A673 (cell line): ENCODE results near the gene GRID2. TPM values are rescaled to one million over a fixed set of nuclear protein-coding genes. Genes with fewer than 3 reads are reported as not detected.

Experiments
- BruUV-seq: library from RNA; stranded (reverse); fragments of 400-500 nt; replicated peaks from 2 replicates; lab custom pipeline; 2021; lab: Mats Ljungman, UMichigan
- CTCF ChIA-PET: fragments of 300-600 bp; sonication (Branson Sonifier 250); formaldehyde crosslinking; loops from one replicate; lab custom pipeline; 2022; ENCODE audit warnings: antibody characterized with exemption; lab: Charles Lee
- POLR2A ChIA-PET: fragments of 300-600 bp; sonication (Branson Sonifier 250); formaldehyde crosslinking; loops from one replicate; lab custom pipeline; 2022; ENCODE audit warnings: antibody characterized with exemption; ENCODE audit not compliant: low non-redundant PET; lab: Charles Lee
- DNase-seq: peaks from one replicate; pipeline ENCODE4 v3.0.0-alpha.2; 2015; ENCODE audit warnings: low spot score
- H3K27ac ChIP-seq: fragments of 200-600 bp; sonication (generic); 2 replicates; pipeline ENCODE4 v1.5.1; 2016; ENCODE audit warnings: mixed run types, low read depth, mild to moderate bottlenecking, mixed read lengths, antibody characterized with exemption, low read length; ENCODE audit not compliant: poor library complexity, severe bottlenecking
- H3K27me3 ChIP-seq: fragments of 200-600 bp; sonication (generic); replicated peaks from 2 replicates; pipeline ENCODE4 v1.6.1; 2017; ENCODE audit warnings: mixed run types, low read depth, mild to moderate bottlenecking, mixed read lengths, antibody characterized with exemption, low read length; ENCODE audit not compliant: insufficient read depth, poor library complexity
- H3K36me3 ChIP-seq: fragments of 200-600 bp; sonication (generic); 2 replicates; pipeline ENCODE4 v1.6.1; 2016; ENCODE audit warnings: mixed run types, mild to moderate bottlenecking, mixed read lengths, antibody characterized with exemption, low read length; ENCODE audit not compliant: insufficient read depth, poor library complexity, severe bottlenecking
- H3K4me1 ChIP-seq: fragments of 200-600 bp; sonication (generic); 2 replicates; pipeline ENCODE4 v1.6.1; 2017; ENCODE audit warnings: mixed run types, mild to moderate bottlenecking, mixed read lengths, antibody characterized with exemption, low read length; ENCODE audit not compliant: insufficient read depth, poor library complexity, severe bottlenecking
- H3K4me3 ChIP-seq: fragments of 200-600 bp; sonication (generic); 2 replicates; pipeline ENCODE4 v1.5.1; 2016; ENCODE audit warnings: low read depth, mixed run types, mild to moderate bottlenecking, mixed read lengths, low read length; ENCODE audit not compliant: poor library complexity, severe bottlenecking
- H3K9me3 ChIP-seq: fragments of 200-600 bp; sonication (generic); 2 replicates; pipeline ENCODE4 v1.6.1; 2016; ENCODE audit warnings: mixed run types, low read depth, mild to moderate bottlenecking, mixed read lengths, antibody characterized with exemption, low read length; ENCODE audit not compliant: poor library complexity, severe bottlenecking
- CTCF ChIP-seq: fragments of 300-800, 200-600 bp; sonication (generic); conservative IDR thresholded peaks from 2 replicates; pipeline ENCODE4 v1.5.1; 2017; ENCODE audit warnings: low read depth, mild to moderate bottlenecking, antibody characterized with exemption, low read length, moderate library complexity, mixed read lengths
- EZH2 ChIP-seq: fragments of 200-600 bp; sonication (generic); IDR thresholded peaks from 2 replicates; pipeline ENCODE4 v1.6.1; 2017; ENCODE audit warnings: borderline replicate concordance, low read depth, mild to moderate bottlenecking, mixed read lengths, antibody characterized with exemption, low read length; ENCODE audit not compliant: poor library complexity, severe bottlenecking
- intact Hi-C: fragments of 100-400 bp; cut with micrococcal nuclease; formaldehyde crosslinking; loops from one replicate; pipeline ENCODE4 v1.10.0; 2022; ENCODE audit not compliant: unreplicated experiment
- total RNA-seq: library from RNA; stranded (reverse); gene quantifications from 2 replicates; pipeline ENCODE4 v1.2.3, GENCODE V29; 2021

The GRID2 gene
- total RNA-seq, 1 experiment from 2014 or later: not detected

- Histone ChIP-seq H3K27me3 (no peaks in the 10 kb centered on the region), H3K9me3 (no peaks in the 10 kb centered on the region), H3K4me3 (no peak overlapping the region), H3K36me3 (no peaks in the 10 kb centered on the region), H3K27ac (no peak overlapping the region), H3K4me1 (no peaks in the 10 kb centered on the region)
- no peak for DNase-seq
- BruUV-seq: no TSS peak
- TF ChIP-seq CTCF: no peak
- TF ChIP-seq EZH2: no peak
- CTCF ChIA-PET: no interaction called here
- intact Hi-C loops: no loop called here
- POLR2A ChIA-PET: no interaction called here
Measured at GRCh38 chr4:93719552-93719951, 1415.8 kb downstream of the GRID2 start.

GRCh38 chr4:93722446-93722845, 1418.7 kb downstream of the GRID2 start:
- no peak overlapping the region for H3K27ac ChIP-seq
- DNase-seq: no peak
- ChIA-PET POLR2A (no interaction called here), CTCF (no interaction called here)
- H3K4me1 ChIP-seq: no peaks in the 10 kb centered on the region
- H3K27me3 ChIP-seq: no peaks in the 10 kb centered on the region
- TF ChIP-seq CTCF (no peak), EZH2 (no peak)
- H3K9me3 ChIP-seq: no peaks in the 10 kb centered on the region
- no TSS peak for BruUV-seq
- intact Hi-C loops: no loop called here
- no peaks in the 10 kb centered on the region for H3K36me3 ChIP-seq
- H3K4me3 ChIP-seq: no peak overlapping the region

- no TSS peak for BruUV-seq
- POLR2A ChIA-PET: no interaction called here
Measured at GRCh38 chr4:93730251-93730650, 1426.5 kb downstream of the GRID2 start.

More at GRCh38 chr4:93730251-93730650, 1426.5 kb downstream of the GRID2 start:
- no peaks in the 10 kb centered on the region for H3K36me3 ChIP-seq
- no peak for TF ChIP-seq EZH2
- no peak for TF ChIP-seq CTCF
- CTCF ChIA-PET: no interaction called here
- no peak for DNase-seq
- no peaks in the 10 kb centered on the region for H3K27me3 ChIP-seq
- no peak overlapping the region for H3K27ac ChIP-seq
- intact Hi-C loops: no loop called here
- no peaks in the 10 kb centered on the region for H3K4me1 ChIP-seq
- no peak overlapping the region for H3K4me3 ChIP-seq
- H3K9me3 ChIP-seq: no peaks in the 10 kb centered on the region
